Gastroesophageal sphincter (tissue), 3 donors: ENCODE data around the gene PLEKHG2.

Experiments used
- CTCF ChIP-seq, 4 experiments: fragments of 200-600 bp in 2 of 4; fragments of 450-650 bp in 2 of 4; sonication (generic) in 1 of 4; IDR thresholded peaks; one replicate each; pipeline ENCODE4 v1.5.1; 2017 to 2019; ENCODE audit warnings: antibody characterized with exemption in 4 of 4, mild to moderate bottlenecking in 2 of 4, moderate library complexity in 2 of 4
- POLR2A ChIP-seq, 2 donors: fragments of 450-650 bp; IDR thresholded peaks; one replicate each; pipeline ENCODE4 v1.6.1; 2017; ENCODE audit warnings: antibody characterized with exemption in 2 of 2, mild to moderate bottlenecking in 2 of 2, moderate library complexity in 1 of 2

DNA sequence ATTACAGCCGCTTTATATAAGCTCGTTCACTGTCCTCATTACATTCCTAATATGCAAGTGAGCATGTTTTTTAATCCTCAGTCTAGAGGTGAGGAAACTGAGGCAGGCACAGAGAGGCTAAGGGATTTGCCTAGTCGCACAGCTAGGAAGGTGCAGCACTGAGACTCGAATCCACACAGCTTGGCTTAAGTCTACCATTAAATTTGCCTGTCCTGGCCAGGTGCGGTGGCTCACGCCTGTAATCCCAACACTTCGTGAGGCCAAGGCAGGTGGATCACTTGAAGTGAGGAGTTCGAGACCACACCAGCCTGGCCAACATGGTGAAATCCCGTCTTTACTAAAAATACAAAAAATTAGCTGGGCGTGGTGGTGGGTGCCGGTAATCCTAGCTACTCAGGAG is 15.2 kb downstream of the PLEKHG2 start:
- no peak for TF ChIP-seq CTCF (IDR thresholded peaks at IDR 0.05)
- no peak for TF ChIP-seq POLR2A (IDR thresholded peaks at IDR 0.05)
